IMR-90 (cell line): ENCODE results near the gene GSPT2. TPM values are rescaled to one million over a fixed set of nuclear protein-coding genes. Genes with fewer than 3 reads are reported as not detected.

Experiments
- polyA plus RNA-seq, 3 experiments: library from polyadenylated mRNA; depleted of rRNA; stranded (reverse); fragments of >200 nt; gene quantifications; 2 replicates each; pipeline ENCODE4 v1.2.3, GENCODE V29; 2012; ENCODE audit warnings: low replicate concordance in 1 of 3
- total RNA-seq: library from RNA; depleted of rRNA; stranded (reverse); fragments of >200 nt; gene quantifications from 2 replicates; pipeline ENCODE4 v1.2.3, GENCODE V29; 2012; rRNA removed

GSPT2 gene
- total and polyA plus RNA-seq, 2 of the 4 experiments (the other 2 are of a cell fraction): 5.4 to 5.9 TPM

Other genes with a start within 250 kb of the GSPT2 start
- 13.8 and 19.2 TPM in 2 replicates for gene NUDT11, start 246.8 kb upstream of the GSPT2 start, total RNA-seq
- gene NUDT11, start 246.8 kb upstream of the GSPT2 start, polyA plus RNA-seq (2012; rRNA removed): 10.6 and 12.6 TPM in 2 replicates
- gene CENPVL3, start 124.5 kb upstream of the GSPT2 start, total RNA-seq: not detected in 2 replicates
- not detected in 2 replicates for gene CENPVL3, start 124.5 kb upstream of the GSPT2 start, polyA plus RNA-seq (2012; rRNA removed)
- not detected in 2 replicates for gene CENPVL2, start 60.6 kb upstream of the GSPT2 start, total RNA-seq
- not detected in 2 replicates for gene CENPVL2, start 60.6 kb upstream of the GSPT2 start, polyA plus RNA-seq (2012; rRNA removed)
- not detected in 2 replicates for gene CENPVL1, start 32.9 kb upstream of the GSPT2 start, total RNA-seq
- gene CENPVL1, start 32.9 kb upstream of the GSPT2 start, polyA plus RNA-seq (2012; rRNA removed): not detected in 2 replicates
- gene MAGED1, start 150.2 kb downstream of the GSPT2 start, total RNA-seq: 415 and 484 TPM in 2 replicates
- 502 and 552 TPM in 2 replicates for gene MAGED1, start 150.2 kb downstream of the GSPT2 start, polyA plus RNA-seq (2012; rRNA removed)